HepG2 (cell line): ENCODE measurements around the gene FBXO24. TPM values are rescaled to one million over a fixed set of nuclear protein-coding genes. Genes with fewer than 3 reads are reported as not detected.
A peak's percentile ranks its signal among the peaks of the same experiment; 100 is the strongest.

Experiments
- ATF7-NPFF ChIP-seq: sonication (generic); formaldehyde crosslinking; IDR thresholded peaks from 2 replicates; pipeline ENCODE4 v1.8.1; 2023; ENCODE audit warnings: mild to moderate bottlenecking, low read depth, missing genetic modification reagents, moderate library complexity
- DR1 ChIP-seq: sonication (generic); formaldehyde crosslinking; IDR thresholded peaks from 2 replicates; pipeline ENCODE4 v1.8.0; 2021; ENCODE audit warnings: mild to moderate bottlenecking, missing genetic modification reagents, inconsistent platforms
- ESRRA ChIP-seq: sonication (generic); formaldehyde crosslinking; IDR thresholded peaks from 2 replicates; pipeline ENCODE4 v1.5.1; 2020; ENCODE audit warnings: mild to moderate bottlenecking, low read depth, missing genetic modification reagents
- ETV6 ChIP-seq: sonication (generic); formaldehyde crosslinking; conservative IDR thresholded peaks from 2 replicates; pipeline ENCODE4 v1.4.0; 2020; ENCODE audit warnings: missing genetic modification reagents
- FOXA1 ChIP-seq, 2 experiments: fragments of 450-650 bp in 1 of 2; sonication (generic) in 1 of 2; formaldehyde crosslinking in 1 of 2; IDR thresholded peaks; 2 replicates each; pipeline versions ENCODE4 v1.4.0 to v1.6.1; 2016 to 2020; ENCODE audit warnings: missing genetic modification reagents in 1 of 2
- FOXA3 ChIP-seq: IDR thresholded peaks from 2 replicates; pipeline ENCODE4 v1.6.1; 2016; ENCODE audit warnings: missing genetic modification reagents, missing compliant biosample characterization
- FOXJ3 ChIP-seq: sonication (generic); formaldehyde crosslinking; IDR thresholded peaks from 2 replicates; pipeline ENCODE4 v1.4.0; 2020; ENCODE audit warnings: missing genetic modification reagents, mild to moderate bottlenecking, borderline replicate concordance
- GTF2F1 ChIP-seq: fragments of 150-350 bp; IDR thresholded peaks from 2 replicates; pipeline ENCODE4 v1.6.1; 2014; ENCODE audit warnings: low read length
- GTF3A ChIP-seq: sonication (generic); formaldehyde crosslinking; conservative IDR thresholded peaks from 2 replicates; pipeline ENCODE4 v1.4.0; 2020; ENCODE audit warnings: mild to moderate bottlenecking, missing genetic modification reagents
- HNRNPUL1 ChIP-seq: fragments of 200-400 bp; formaldehyde crosslinking; IDR thresholded peaks from 2 replicates; pipeline ENCODE4 v1.6.1; 2017; ENCODE audit warnings: low read depth, mild to moderate bottlenecking, low read length, moderate library complexity
- KDM5A ChIP-seq: fragments of 200-600 bp; sonication (generic); IDR thresholded peaks from 2 replicates; pipeline ENCODE4 v1.7.0; 2018; ENCODE audit warnings: antibody characterized with exemption, mild to moderate bottlenecking, low read length, borderline replicate concordance
- MAZ ChIP-seq, 2 experiments: sonication (generic) in 1 of 2; formaldehyde crosslinking in 1 of 2; IDR thresholded peaks; 2 replicates each; pipeline versions ENCODE4 v1.5.0 to v1.6.1; 2012 to 2020; ENCODE audit warnings: low read depth in 2 of 2, mild to moderate bottlenecking in 2 of 2, borderline replicate concordance in 1 of 2, improper control_type of control experiment in 1 of 2, low read length in 1 of 2, missing genetic modification reagents in 1 of 2, moderate library complexity in 1 of 2
- NR1H2 ChIP-seq: sonication (generic); formaldehyde crosslinking; IDR thresholded peaks from 2 replicates; pipeline ENCODE4 v1.8.1; 2022; ENCODE audit warnings: low read depth, missing genetic modification reagents, borderline replicate concordance
- NR3C1 ChIP-seq: sonication (generic); formaldehyde crosslinking; IDR thresholded peaks from 2 replicates; pipeline ENCODE4 v1.4.0; 2020; ENCODE audit warnings: missing genetic modification reagents
- TCF7 ChIP-seq: sonication (generic); IDR thresholded peaks from 2 replicates; pipeline ENCODE4 v1.6.1; 2016; ENCODE audit warnings: antibody characterized with exemption, low read depth
- YY1 ChIP-seq: IDR thresholded peaks from 2 replicates; pipeline ENCODE4 v1.6.1; 2011; ENCODE audit warnings: low read length, low read depth, moderate library complexity, mild to moderate bottlenecking; ENCODE audit not compliant: insufficient read depth, insufficient replicate concordance
- ZMYM4 ChIP-seq: sonication (generic); formaldehyde crosslinking; IDR thresholded peaks from 2 replicates; pipeline ENCODE4 v1.8.1; 2023; ENCODE audit warnings: mild to moderate bottlenecking, missing genetic modification reagents
- ZNF205 ChIP-seq: IDR thresholded peaks from 2 replicates; pipeline ENCODE4 v1.6.1; 2018; ENCODE audit warnings: missing biosample characterization, missing genetic modification reagents
- ZNF335 ChIP-seq: sonication (generic); formaldehyde crosslinking; IDR thresholded peaks from 2 replicates; pipeline ENCODE4 v1.4.0; 2020; ENCODE audit warnings: missing genetic modification reagents
- ZNF607 ChIP-seq: sonication (generic); formaldehyde crosslinking; IDR thresholded peaks from 2 replicates; pipeline ENCODE4 v1.5.1; 2020; ENCODE audit warnings: missing genetic modification reagents, mild to moderate bottlenecking, borderline replicate concordance
- ZNF800 ChIP-seq: sonication (generic); formaldehyde crosslinking; IDR thresholded peaks from 2 replicates; pipeline ENCODE4 v1.4.0; 2020; ENCODE audit warnings: missing genetic modification reagents
- ZSCAN22 ChIP-seq: sonication (generic); formaldehyde crosslinking; IDR thresholded peaks from 2 replicates; pipeline ENCODE4 v1.4.0; 2020; ENCODE audit warnings: mild to moderate bottlenecking, missing genetic modification reagents
- polyA plus RNA-seq, 8 experiments: library from polyadenylated mRNA; depleted of rRNA in 3 of 8; stranded (reverse) in 7 of 8; unstranded in 1 of 8; fragments of >200 nt; fragmentation: Illumina TruSeq in 4 of 8; extraction: Trizol in 4 of 8; gene quantifications; 2 replicates each; pipeline versions ENCODE4 v1.2.1 to v1.2.3, GENCODE V29; 2011 to 2016; ENCODE audit warnings: low read depth in 4 of 8, missing spikeins in 1 of 8, mixed read lengths in 1 of 8; ENCODE audit not compliant: insufficient read depth in 1 of 8
- total RNA-seq, 5 experiments: library from RNA; depleted of rRNA; stranded (reverse); fragments of >200 nt; fragmentation: Illumina TruSeq; extraction: Trizol; gene quantifications; 2 replicates each; pipeline ENCODE4 v1.2.3, GENCODE V29; 2016; ENCODE audit warnings: low read depth in 1 of 5
- TF ChIP-seq, protein P1 (sequence below): sonication (generic); formaldehyde crosslinking; IDR thresholded peaks from 2 replicates; pipeline ENCODE4 v1.5.0; 2020; ENCODE audit warnings: missing genetic modification reagents
- TF ChIP-seq, protein P2 (sequence below): sonication (generic); formaldehyde crosslinking; IDR thresholded peaks from 2 replicates; pipeline ENCODE4 v1.8.0; 2023; ENCODE audit warnings: mild to moderate bottlenecking, missing genetic modification reagents
- TF ChIP-seq, protein P3 (sequence below): sonication (generic); formaldehyde crosslinking; IDR thresholded peaks from 2 replicates; pipeline ENCODE4 v1.4.0; 2020; ENCODE audit warnings: mild to moderate bottlenecking, missing genetic modification reagents
- TF ChIP-seq, protein P4 (sequence below): IDR thresholded peaks from 2 replicates; pipeline ENCODE4 v1.6.1; 2016; ENCODE audit warnings: missing compliant biosample characterization, missing genetic modification reagents, borderline replicate concordance

The FBXO24 gene
- total and polyA plus RNA-seq, 2 of the 13 experiments (the other 11 are each of a cell fraction or from before 2014, with no cell fraction given) = 0.20 to 0.55 TPM

GRCh38 chr7:100539436-100540006 is 46.6 kb upstream of the FBXO24 start (continued):
- TF ChIP-seq ZNF607 (CRISPR knock-in tag) (no peak), TCF7 (no peak), ATF7-NPFF (CRISPR knock-in tag) (no peak), ZNF335 (no peak), NR3C1 (CRISPR knock-in tag) (no peak), FOXJ3 (CRISPR knock-in tag) (no peak), DR1 (CRISPR knock-in tag) (no peak), ZNF205 (no peak), MAZ (IDR thresholded peaks at IDR 0.05; ENCODE audit: borderline replicate concordance, low read depth, low read length) (no peak), MAZ (CRISPR knock-in tag; IDR thresholded peaks at IDR 0.05; ENCODE audit: low read depth) (no peak), ESRRA (no peak; the same call in 1 of the 2 replicates), YY1 (no peak), ETV6 (CRISPR knock-in tag) (peak; percentile 31; the same call in 1 of the 2 replicates), KDM5A (peak; percentile 13; the same call in 1 of the 2 replicates), HNRNPUL1 (no peak), NR1H2 (CRISPR knock-in tag) (0 out of 2 replicates have a peak, but pooled peaks have one; percentile 61), FOXA1 (IDR thresholded peaks at IDR 0.05) (no peak), FOXA1 (CRISPR knock-in tag; IDR thresholded peaks at IDR 0.05) (no peak), GTF2F1 (no peak), GTF3A (CRISPR knock-in tag) (no peak), FOXA3 (no peak), ZMYM4 (CRISPR knock-in tag) (no peak), ZNF800 (no peak), ZSCAN22 (CRISPR knock-in tag) (no peak)
- TF ChIP-seq, protein P1, sequence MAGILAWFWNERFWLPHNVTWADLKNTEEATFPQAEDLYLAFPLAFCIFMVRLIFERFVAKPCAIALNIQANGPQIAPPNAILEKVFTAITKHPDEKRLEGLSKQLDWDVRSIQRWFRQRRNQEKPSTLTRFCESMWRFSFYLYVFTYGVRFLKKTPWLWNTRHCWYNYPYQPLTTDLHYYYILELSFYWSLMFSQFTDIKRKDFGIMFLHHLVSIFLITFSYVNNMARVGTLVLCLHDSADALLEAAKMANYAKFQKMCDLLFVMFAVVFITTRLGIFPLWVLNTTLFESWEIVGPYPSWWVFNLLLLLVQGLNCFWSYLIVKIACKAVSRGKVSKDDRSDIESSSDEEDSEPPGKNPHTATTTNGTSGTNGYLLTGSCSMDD (CRISPR knock-in tag) = no peak
- TF ChIP-seq, protein P2, sequence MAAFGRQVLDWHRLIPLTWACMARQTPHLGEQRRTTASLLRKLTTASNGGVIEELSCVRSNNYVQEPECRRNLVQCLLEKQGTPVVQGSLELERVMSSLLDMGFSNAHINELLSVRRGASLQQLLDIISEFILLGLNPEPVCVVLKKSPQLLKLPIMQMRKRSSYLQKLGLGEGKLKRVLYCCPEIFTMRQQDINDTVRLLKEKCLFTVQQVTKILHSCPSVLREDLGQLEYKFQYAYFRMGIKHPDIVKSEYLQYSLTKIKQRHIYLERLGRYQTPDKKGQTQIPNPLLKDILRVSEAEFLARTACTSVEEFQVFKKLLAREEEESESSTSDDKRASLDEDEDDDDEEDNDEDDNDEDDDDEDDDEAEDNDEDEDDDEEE (CRISPR knock-in tag) = no peak
- TF ChIP-seq, protein P3, sequence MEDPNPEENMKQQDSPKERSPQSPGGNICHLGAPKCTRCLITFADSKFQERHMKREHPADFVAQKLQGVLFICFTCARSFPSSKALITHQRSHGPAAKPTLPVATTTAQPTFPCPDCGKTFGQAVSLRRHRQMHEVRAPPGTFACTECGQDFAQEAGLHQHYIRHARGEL (CRISPR knock-in tag) = no peak
- TF ChIP-seq, protein P4, sequence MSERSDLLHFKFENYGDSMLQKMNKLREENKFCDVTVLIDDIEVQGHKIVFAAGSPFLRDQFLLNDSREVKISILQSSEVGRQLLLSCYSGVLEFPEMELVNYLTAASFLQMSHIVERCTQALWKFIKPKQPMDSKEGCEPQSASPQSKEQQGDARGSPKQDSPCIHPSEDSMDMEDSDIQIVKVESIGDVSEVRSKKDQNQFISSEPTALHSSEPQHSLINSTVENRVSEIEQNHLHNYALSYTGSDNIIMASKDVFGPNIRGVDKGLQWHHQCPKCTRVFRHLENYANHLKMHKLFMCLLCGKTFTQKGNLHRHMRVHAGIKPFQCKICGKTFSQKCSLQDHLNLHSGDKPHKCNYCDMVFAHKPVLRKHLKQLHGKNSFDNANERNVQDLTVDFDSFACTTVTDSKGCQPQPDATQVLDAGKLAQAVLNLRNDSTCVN (CRISPR knock-in tag) = no peak
